ENCODE measurements around the gene MAPRE3.
"Not testable (repeated sequence)": the region's sequence is repeated elsewhere in the genome, so short reads cannot be mapped to it uniquely, and the experiment has no call there.

MAPRE3 gene

DNA sequence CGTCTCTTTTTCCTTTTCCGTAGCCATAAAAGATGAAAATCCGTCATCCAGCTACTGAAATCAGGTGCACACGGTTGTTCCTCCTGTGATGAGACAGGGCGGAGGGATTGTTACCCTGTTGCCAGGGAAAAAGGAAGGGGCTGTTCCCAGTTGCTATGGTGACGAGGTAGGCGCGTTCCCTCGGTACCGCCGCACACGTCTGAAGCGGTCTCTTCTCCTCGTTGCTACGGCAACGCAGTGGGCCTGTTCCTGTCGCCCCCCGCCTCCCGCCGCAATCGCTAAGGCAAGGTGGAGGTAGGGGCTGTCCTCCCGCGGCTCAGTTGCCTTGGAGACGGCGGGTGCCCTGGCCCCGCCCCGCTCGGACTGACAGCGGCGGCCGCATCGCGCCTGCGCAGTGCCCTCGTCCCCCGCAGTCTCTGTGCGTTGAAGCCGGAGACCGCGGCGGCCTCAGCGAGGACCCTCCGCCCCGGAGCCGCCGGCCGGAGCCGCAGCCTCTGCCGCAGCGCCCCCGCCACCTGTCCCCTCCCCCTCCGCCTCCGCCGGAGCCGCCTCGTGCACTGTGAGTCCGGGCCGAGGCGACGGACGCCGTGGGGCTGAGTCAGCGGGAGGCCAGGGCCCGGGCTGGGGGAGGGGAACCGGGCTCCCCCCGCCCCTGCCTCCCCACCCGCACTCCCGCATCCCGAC is at the start of gene MAPRE3:
MAPRE3 (plus strand) TSS at position 394 of the 684 bp plus-strand sequence. CDS start 51,582 bp downstream, outside the sequence.
- peak; percentile 98 for DNase-seq

DNA sequence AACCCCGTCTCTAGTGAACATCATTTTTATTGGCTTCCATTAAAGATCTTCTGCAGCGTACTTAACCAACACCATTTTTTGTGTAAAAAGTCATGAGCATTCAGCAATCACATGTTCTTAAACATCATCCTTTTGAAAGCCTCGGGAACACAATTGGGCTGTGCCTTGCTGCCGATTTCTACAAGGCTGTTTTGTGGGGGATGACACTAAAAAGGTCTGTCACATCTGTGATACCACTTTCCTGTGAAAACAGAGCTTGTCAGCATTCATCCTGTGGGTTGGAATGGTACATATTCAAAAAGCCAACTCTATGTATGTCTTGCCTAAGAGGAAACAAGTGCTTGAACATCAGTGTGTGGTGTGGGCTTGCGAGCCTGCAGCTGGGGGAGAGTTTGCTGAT is 49.1 kb upstream of the MAPRE3 start:
- DNase-seq, result no peak

DNA sequence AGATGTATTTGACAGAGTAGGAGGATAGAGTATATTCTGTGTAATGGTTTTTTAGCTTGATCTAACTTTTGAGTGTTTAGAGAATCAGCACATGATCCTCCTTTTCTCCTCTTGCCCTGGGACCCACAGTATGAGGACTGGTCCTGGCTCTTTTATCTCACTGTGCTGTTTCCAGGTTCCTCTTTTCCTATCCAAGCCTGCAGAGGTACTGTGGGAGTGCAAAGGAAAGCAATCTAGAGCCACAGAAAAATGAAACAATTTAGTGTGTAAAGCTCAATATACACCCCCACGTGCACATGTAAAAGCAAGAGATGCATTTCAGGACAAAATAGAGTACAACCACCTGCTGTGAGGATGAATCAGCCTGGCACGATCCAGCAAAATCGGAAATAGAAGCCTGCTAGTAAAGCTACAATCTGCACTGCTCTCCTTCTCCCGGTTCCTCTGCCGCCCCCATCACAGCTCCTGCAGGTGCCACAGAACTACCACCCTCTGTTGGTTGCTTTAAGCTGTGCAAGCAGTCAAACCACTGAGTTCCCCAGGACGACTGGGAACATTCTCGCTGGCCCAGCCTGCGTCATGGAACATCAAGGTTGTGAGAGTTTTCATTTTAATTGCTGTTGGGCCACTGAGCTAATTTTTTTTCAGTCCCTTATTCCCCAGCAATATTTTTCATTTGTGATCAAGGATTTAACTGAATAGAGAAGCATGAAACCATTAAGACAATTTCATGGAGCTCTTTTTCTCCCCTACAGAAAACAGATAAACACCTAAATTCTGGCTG is 47.8 kb upstream of the MAPRE3 start:
- DNase-seq, result peak; percentile 87

DNA sequence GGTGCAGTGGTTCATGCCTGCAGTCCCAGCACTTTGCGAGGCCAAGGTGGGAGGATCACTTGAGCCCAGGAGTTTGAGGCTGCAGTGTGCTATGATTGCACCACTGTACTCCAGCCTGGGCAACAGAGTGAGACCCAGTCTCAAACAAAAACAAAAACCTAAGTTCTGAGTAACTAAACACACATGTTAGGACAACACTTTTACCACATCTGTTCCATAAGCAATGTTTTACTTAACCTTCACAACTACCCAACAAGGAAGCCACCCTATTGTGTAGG is 47.3 kb upstream of the MAPRE3 start:
- not testable (repeated sequence) for DNase-seq

DNA sequence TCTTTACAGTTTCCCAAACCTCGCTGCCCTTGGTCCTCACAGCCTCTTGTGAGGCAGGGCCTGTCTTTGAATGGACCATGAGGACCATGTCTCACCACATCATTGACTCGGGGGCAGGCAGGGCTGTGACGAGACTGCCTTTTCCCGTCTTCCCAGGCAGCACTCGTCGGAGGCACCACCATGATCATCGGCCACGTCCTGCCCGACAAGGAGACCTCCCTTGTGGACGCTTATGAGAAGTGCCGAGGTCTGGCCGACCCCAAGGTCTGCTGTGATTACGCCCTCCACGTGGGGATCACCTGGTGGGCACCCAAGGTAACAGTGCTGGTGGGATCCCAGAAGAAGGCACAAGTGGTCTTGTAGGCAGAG is 45.7 kb upstream of the MAPRE3 start:
- DNase-seq, result no peak

DNA sequence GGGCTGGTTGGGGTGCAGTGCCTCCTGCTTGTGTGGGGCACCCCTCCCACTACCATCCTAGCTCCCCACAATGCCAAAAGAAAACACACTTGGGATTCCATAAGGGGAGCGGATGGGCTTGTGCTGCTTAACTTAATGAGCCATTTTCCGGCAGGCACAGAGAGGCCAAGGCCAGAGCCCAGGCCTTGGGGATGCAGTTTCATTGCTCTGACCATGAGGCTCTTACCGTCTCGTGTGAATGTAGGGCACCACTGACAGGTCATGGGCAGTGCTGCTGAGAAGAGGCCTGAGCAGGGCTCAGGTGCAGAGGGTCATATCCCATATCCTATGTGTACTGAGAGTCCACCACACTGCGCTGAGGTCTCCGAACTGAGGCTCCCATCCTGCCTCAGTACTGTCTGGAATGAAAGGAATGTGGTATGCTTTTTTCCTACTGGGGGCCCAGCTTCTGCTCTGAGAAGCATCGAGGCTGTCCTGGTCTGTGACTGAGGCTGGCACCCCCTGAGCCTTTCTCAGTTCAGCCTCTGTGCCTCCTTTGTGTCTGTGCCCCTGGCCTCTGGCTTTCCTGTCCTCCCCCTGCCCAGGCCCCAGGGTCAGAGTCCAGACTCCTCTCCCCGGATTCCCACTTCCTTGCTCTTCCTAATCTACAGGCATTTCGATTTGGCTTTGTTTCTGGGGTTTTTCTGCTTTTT is 45.2 kb upstream of the MAPRE3 start:
- DNase-seq, result no peak

DNA sequence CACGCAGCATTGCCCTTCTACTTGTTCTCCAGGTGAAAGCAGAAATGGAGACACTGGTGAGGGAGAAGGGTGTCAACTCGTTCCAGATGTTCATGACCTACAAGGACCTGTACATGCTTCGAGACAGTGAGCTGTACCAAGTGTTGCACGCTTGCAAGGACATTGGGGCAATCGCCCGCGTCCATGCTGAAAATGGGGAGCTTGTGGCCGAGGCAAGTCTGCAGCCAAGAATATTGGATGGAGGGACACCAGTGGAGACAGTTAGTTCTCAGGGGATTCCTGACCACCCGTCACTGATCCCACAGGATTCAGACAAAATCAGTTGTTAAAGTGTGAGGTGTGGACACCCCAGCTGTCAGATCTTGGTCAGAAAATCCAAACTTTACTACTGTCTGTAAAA is 43.2 kb upstream of the MAPRE3 start:
- no peak for DNase-seq

DNA sequence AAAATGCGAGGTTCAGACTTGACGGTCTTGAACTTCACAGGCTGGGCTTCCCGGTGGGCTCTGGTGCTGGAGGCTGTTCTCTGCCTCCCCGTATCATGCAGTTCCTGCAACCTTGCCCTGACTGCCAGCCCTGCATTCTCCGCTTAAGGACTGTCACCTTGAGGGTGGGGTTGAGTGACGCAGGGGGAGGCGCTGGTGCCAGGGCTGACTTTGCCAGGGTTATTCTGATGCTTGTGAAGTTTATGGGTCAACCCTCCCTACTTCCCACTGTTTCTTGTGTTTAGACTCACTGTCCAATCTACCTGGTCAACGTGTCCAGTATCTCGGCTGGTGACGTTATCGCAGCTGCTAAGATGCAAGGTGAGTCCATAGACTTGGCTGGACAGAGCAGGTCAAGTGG is 37.5 kb upstream of the MAPRE3 start:
- DNase-seq, result no peak

DNA sequence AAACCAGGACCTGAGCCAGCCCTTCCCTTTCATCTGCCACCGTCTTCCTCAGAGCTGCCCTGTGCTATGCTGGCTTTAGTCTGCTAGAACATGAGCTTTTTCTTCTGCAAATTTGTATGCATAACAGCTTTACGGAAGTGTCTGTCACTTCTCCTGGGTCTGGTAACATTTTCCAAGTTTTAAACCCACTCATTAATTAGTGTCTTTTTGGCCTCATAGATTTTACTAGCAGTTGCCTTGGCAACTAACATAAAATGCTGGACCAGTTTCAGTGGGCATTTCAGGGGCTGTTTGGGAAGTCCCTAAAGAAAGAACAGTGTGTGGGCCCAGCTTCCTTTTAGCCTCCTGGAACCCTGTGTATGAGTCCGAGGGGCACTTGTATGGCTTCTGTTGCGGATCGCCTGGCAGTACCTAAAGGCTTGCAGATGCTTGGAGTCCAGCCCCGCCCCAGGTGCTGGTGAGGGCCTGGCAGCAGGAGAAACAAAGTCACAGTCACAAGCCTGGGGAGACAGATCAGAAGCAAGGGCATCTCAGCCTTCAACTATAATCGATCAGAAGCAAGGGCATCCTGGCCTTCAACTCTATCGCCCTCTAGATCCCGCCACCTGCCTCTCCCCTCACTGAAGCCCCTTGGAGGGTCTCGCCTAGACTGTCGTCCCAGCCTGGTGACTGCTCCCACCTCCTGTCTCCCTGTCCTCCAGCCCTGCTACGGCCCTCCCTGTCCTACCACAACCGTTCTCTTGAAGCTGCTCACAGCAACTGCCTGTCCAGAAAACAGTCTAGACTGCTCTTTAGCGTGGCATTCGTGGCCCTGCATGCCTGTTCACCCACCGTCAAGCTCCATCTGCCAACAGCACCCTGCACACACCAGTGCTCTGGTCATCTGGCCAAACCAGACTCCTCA is 36.8 kb upstream of the MAPRE3 start:
- no peak for DNase-seq

DNA sequence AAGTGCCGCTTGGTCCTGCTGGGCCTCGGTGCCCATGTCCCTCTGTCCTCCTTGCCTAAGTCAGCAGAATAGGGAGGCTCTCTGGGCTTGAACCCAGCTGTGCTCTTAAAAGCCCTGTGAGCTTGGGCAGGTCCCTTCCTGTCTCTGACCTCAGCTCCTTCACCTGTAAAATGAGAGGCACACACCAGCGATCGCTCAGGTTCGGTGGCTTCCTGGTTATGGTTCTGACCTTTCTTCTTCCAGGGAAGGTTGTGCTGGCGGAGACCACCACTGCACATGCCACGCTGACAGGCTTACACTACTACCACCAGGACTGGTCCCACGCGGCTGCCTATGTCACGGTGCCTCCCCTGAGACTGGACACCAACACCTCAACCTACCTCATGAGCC is 36.1 kb upstream of the MAPRE3 start:
- DNase-seq, result no peak

DNA sequence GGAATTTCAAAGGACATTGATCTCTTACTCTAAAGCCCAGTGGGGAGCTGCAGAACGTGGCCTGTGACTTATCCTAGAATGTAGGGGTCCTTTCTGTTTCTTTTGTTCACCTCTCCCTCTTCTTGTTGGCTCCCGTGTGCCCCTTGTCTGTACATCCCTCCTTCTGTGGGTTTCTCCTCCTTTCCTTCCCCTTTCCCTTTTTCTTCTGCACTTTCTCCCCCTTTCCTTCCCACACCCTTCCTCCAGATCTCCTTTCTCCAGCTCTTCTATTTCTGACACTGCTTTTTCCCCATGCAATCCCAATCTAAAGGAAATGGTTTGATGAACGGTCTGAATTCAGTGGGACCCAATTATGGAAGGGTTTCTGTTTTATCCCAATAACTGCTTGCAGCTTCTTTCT is 35.5 kb upstream of the MAPRE3 start:
- DNase-seq, result no peak

DNA sequence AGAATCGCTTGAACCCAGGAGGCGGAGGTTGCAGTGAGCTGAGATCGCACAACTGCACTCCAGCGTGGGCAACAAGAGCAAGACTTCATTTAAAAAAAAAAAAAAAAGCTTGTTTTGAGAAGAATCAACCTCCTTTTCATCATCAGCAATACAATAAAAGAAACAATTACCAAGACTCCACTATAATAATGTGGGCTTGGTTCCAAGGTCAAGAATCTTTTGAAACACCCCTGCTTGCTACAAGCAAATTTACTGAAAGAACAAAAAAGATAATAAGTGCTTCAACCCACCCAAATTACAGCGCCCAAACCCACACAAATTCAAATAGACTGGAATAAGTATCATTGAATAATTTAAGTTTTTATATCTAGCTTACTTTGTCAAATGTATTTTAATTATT is 33.6 kb upstream of the MAPRE3 start:
- DNase-seq, result no peak

DNA sequence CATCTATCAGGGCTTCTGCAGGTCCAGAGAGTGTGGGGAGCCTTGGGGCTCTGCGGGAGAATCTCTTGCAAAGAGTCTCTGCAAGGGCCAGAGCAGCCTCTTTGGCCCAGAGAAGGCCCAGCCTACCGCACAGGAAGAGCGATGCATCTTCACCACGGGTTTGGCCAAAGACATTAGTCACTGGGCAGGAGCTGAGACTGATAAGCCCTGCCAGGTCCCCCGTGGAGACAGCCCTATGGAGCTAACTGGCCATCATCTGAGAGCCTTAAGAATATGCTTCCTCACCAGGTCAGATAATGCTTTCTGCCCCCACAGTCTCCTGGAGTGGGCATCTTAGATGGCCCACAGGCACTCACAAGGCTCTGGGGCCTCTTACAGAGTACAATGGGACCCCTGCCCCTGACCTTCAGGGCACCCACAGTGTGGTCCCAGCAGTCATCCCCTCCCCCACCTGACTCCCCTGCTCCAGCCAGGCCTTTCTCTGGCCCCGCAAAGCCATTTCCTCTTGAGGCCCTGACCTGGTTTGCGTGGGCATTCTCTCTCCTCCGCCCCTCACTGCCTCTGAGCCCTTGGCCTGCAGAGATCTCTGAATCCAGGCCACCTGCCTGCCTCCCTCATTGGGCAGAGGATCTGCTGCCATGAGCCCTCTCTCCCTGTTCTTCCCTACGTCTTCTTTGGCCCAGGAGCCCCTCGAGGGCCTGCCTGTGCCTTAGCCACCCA is 31.9 kb upstream of the MAPRE3 start:
- DNase-seq, result no peak

DNA sequence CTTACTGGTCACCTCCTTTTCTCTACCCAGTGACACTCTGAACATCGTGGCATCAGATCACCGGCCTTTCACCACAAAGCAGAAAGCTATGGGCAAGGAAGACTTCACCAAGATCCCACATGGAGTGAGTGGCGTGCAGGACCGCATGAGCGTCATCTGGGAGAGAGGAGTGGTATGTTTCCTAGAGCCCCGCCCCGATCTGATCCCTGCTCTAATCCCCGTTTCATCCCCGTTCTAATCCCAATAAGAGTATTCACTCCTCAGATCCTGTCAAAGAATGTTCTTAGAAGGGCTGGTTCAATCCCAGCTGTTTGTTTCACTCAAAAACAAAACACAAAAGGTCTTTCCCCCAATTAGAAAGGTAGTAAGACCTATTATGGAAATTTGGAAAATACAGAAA is 30.4 kb upstream of the MAPRE3 start:
- DNase-seq, result no peak

DNA sequence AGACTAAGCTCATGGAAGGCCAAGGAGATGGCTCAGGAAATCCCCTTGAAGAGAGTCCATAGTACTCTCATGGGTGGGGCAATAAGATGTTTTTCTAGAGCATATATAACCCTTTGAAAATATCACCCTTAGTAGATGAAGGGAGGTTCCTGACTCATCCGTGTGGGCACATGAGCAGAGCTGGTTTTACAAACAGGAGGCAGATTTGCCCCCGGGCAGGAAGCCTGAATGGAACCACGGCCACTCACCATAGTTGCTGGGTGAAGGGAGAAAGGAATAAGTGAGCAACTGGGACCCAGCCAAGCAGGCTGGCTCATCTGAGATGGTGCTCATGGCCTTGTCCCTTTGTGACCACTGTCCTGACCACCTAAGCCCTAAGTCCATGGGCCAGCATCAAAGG is 29.0 kb upstream of the MAPRE3 start:
- no peak for DNase-seq

DNA sequence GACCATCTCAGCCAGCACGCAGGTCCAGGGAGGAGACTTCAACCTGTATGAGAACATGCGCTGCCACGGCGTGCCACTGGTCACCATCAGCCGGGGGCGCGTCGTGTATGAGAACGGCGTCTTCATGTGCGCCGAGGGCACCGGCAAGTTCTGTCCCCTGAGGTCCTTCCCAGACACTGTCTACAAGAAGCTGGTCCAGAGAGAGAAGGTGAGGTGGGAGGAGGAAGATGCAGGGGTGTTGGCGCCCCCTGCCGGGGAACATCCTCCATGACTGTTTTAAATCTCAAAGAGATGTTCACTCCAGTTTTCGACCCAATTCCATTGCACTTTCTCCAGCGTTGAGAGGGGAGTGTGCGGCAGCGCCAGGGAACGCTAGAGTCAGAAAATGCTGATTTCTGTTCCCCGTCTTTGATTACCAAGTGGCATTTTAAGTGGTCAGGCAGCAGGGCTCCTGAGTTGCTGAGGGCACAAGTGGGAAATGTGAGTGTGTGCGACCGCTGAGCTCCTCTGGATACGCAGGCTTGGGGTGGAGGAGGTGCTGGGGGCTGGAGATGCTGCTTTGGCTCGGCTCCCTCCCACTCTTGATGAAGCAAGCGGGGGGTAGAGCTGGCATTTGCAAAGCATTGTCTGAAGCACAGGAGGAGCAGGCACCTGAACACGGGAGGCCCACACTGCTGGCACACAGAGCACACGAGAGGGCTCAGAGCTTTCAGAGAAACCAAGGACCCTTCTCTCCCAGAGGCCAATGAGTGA is 27.7 kb upstream of the MAPRE3 start:
- DNase-seq, result peak; percentile 63

DNA sequence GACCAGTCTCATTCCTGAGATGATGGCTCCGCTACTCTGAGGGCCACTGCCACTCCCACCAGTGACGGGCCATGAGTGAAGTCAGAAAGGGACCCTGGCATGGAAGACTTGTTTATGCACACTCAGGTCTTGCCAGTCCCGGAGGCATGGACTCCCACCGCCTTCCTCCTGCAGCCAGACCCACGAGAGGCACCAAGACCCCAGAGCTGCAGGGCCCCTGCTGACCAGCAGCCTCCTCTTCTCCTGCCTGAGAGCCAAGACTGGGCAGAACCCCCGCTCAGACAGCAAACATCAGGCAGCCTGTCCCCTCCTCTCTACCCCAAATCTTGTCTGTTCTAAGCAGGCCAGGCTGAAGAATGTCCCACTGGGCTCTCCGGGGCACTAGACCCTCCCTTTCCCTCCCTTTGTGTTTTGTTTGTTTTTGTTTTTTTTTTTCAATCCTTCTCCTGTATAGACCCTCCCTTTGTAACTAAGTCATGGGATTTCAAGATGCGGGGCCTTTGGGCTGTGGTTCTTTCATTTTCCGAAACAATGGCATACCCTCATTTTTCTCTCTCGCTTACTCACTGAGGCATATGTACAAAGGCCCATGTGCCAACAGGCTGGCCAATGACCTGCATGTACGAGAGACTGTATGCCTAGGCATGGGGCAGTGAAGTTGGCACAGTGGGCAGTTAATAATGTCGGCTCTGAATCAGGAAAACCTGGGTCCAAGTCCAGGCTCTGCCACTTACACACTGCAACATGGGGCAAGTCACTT is 24.3 kb upstream of the MAPRE3 start:
- DNase-seq, result no peak

DNA sequence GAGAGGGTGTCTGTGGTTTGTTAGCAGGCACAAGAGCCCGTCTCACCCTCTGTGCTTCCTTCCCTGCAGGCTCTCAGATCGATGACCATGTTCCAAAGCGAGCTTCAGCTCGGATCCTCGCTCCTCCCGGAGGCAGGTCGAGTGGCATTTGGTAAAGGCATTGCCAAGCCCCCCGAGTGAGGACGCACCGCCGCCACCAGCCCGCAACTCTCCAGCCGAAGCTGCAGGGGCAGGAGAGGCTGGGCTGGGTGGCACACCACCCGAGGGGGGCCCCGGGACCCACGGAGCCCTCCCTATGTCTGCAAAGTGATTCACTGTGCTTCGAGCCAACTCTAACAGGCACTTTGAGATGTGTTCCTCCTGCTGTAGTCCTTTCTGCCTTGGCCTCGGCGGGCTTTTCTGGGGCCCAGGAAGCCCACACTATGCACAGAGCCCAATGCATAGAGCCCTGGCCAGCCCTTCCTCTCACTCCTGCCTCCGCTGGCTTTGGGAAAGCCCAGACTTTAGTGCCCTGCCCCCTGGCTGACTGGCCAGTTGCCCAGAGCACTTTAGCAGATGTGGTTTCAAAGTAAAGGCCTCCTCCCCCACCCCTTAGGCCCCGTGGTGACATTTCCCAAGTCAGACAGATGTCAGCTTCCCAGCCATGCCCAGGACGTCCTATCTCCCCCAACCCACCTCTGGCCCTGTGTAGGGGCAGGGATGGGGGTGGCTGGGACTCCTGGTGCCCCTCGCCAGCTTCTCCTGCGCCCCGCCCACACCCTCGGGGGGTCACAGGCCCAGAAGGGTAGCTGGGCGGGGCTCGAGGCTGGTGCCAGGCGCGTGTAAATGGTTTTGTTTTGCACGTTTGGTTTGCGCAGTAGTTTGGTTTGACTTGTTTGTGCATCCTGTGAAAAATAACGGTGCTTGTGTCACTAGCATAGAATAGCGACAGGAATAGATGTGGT is 23.3 kb upstream of the MAPRE3 start:
- no peak for DNase-seq

DNA sequence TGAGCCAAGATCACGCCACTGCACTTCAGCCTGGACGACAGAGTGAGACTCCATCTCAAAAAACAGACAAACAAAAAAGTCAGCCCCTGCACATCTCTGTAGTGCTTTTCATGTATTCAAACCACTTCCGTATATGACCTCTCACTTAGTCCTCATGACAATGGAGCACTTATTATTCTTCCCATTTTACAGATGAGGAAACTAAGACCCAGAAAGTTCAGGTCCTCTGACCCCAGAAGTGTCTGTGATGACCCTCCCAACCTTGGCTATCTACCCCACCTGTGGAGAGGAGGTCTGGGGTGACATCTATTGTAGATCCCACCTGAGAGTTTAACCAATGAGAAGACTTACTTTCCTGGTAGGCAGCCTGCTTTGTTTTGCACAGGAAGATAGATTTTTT is 21.6 kb upstream of the MAPRE3 start:
- no peak for DNase-seq

DNA sequence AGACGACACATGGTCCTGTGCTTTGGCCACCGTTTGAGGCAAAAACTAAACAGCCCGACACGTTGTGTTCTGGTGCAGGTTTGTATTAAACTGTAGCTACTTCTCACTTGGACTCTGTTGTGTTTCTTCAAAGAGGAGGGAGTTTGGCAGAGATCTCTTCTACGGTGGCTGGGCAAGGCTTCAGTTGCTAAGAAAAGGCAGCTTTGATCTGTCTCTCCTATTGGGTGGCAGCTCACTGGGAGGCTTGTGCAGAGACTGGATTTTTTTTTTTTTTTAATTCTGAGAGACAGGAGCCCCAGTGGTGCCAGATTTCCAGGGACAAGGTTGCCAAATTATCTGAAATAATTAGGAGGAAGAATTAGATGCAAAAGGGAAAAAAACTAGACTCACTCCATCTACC is 20.2 kb upstream of the MAPRE3 start:
- DNase-seq, result no peak
